ENCODE results near the gene PAH. TPM values are rescaled to one million over a fixed set of nuclear protein-coding genes. Genes with fewer than 3 reads are reported as not detected.
A peak's percentile ranks its signal among the peaks of the same experiment; 100 is the strongest.

Gene PAH
- total RNA-seq, 4 donors from 2014 or later = 0.58 to 1.2 (median 0.63) TPM; not detected in 1

DNA sequence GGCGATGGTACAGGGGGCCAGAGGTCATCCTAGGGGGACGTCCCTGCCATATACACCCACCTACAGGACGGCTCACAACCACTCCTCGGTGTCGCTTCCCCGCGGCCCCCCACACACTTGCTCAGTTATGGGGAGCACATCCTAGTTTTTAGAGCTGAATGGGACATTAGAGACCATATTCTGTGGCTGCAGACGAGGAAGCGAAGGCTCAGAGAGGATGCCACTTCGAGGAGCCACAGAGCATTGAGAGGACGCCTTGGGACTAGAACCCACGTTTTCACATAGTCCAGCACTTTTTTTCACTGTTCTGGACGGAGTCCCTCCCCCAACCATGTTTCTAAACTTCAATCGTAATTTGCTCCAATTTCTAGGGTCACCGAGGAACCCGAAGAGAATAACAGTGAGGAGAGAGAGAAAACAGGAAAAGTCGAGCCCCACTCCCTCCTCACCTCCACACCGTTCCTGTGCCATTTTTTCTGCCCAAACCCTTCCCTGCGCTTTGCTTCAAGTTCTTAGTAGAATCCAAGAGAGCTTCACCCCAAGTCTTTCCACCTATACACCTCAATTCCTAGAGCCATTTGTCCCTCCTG lies 39.8 kb upstream of the PAH start:
- TF ChIP-seq, protein P1, sequence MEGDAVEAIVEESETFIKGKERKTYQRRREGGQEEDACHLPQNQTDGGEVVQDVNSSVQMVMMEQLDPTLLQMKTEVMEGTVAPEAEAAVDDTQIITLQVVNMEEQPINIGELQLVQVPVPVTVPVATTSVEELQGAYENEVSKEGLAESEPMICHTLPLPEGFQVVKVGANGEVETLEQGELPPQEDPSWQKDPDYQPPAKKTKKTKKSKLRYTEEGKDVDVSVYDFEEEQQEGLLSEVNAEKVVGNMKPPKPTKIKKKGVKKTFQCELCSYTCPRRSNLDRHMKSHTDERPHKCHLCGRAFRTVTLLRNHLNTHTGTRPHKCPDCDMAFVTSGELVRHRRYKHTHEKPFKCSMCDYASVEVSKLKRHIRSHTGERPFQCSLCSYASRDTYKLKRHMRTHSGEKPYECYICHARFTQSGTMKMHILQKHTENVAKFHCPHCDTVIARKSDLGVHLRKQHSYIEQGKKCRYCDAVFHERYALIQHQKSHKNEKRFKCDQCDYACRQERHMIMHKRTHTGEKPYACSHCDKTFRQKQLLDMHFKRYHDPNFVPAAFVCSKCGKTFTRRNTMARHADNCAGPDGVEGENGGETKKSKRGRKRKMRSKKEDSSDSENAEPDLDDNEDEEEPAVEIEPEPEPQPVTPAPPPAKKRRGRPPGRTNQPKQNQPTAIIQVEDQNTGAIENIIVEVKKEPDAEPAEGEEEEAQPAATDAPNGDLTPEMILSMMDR (IDR thresholded peaks at IDR 0.05) = no peak
- DNase-seq = no peak

DNA sequence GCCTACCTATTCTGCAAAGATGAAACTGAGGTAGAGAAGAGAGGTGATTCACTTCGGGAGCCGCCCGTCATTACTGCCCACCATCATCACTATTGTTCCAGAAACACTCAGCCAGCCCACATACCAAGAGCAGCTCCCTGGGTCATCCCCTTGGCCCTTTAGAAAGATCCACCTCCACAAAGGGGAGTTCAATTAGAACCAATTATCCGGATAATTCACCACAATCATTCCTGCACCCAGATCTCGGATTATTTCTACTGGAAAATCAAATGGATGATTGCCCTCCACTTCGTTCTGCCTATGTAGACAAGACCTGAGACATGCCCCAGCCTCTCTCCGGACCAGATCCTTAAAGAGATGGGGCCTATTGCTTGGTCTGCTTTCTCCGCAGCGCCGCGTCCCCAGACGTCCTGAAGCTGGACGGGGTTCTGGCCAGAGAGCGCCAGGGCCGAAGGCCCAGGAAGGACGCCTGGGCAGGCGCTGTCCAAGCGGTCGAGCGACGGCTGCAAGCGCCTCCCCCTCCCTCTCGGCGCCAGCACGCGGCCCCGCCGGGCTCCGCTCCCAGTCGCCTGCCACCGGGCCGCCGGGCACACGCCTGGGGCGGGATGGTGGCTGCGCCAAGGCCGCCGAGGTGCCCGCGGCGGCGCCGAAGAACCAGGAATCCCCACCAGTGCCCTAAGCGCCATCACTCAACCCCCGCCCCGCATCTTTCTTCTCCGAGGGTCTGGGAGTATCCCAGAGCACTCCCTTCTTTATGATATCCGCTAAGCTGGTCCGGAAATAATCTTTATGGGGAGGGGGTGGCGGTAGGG lies 39.1 kb upstream of the PAH start:
- no peak for TF ChIP-seq POLR2A (IDR thresholded peaks at IDR 0.05)
- TF ChIP-seq, protein P1 (IDR thresholded peaks at IDR 0.05) = no peak
- peaks cover 13 to 26% of the 10 kb centered on the region in 2 donors for H3K4me1 ChIP-seq
- intact Hi-C loops (cut with DNase I) = loop anchor here (10.0 kb wide), 1 partner anchor 589 kb away; no protein-coding TSS in a partner anchor
- H3K4me3 ChIP-seq (replicated peaks in 1 of 3) = peak overlapping the region in 1 of 3 donors; percentile 12
- peak in 1 of 2 donors; percentile 24 for DNase-seq
- peaks cover 16% of the 10 kb centered on the region for H3K27me3 ChIP-seq
- H3K9me3 ChIP-seq = no peaks in the 10 kb centered on the region
- no peak overlapping the region for H3K27ac ChIP-seq
- H3K36me3 ChIP-seq = no peaks in the 10 kb centered on the region
- WGBS, 2 donors = 5 to 11% methylated on average over 12 to 15 of the region's 50 CpGs

More for the DNA sequence above, 39.8 kb upstream of the PAH start:
- WGBS, 2 donors = 3 to 5% methylated on average over 19 of the region's 19 CpGs
- intact Hi-C loops (cut with DNase I) = loop anchor here (10.0 kb wide), 1 partner anchor 588 kb away; no protein-coding TSS in a partner anchor
- H3K4me3 ChIP-seq (replicated peaks in 1 of 3) = peak overlapping the region in 1 of 3 donors; percentile 12
- no peaks in the 10 kb centered on the region for H3K9me3 ChIP-seq
- H3K27me3 ChIP-seq = peaks cover 17% of the 10 kb centered on the region
- no peaks in the 10 kb centered on the region for H3K36me3 ChIP-seq
- peaks cover 13 to 26% of the 10 kb centered on the region in 2 donors for H3K4me1 ChIP-seq
- H3K27ac ChIP-seq = no peak overlapping the region

DNA sequence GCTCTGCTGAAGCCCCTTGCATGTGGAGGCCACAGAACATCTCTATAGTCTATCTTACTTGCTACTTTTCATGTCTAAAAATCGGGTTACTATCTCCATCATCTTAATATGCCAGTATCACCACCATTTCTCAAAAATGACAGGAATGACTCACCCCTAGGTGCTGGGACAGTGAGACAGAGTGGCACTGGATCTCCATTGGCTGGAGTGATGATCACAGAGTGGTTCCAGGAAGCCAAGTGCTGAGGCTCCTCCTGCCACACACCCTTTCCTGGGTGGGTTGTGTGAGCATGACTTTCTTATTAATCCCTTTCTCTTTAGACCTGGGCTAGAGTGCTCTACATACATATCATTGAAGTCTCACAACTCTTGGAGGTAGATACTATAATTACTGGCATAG lies 37.1 kb upstream of the PAH start:
- peaks cover 13 to 26% of the 10 kb centered on the region in 2 donors for H3K4me1 ChIP-seq
- no peak for TF ChIP-seq POLR2A (IDR thresholded peaks at IDR 0.05)
- TF ChIP-seq, protein P1 (IDR thresholded peaks at IDR 0.05) = no peak
- intact Hi-C loops (cut with DNase I) = loop anchor here (10.0 kb wide), 1 partner anchor 591 kb away; no protein-coding TSS in a partner anchor
- no peaks in the 10 kb centered on the region for H3K9me3 ChIP-seq
- no peaks in the 10 kb centered on the region for H3K36me3 ChIP-seq
- peaks cover 15% of the 10 kb centered on the region for H3K27me3 ChIP-seq
- DNase-seq = no peak
- 39 to 50% methylated on average over 1 of the region's 1 CpG for WGBS, 2 donors
- H3K27ac ChIP-seq = no peak overlapping the region
- H3K4me3 ChIP-seq (replicated peaks in 1 of 3) = no peak overlapping the region

DNA sequence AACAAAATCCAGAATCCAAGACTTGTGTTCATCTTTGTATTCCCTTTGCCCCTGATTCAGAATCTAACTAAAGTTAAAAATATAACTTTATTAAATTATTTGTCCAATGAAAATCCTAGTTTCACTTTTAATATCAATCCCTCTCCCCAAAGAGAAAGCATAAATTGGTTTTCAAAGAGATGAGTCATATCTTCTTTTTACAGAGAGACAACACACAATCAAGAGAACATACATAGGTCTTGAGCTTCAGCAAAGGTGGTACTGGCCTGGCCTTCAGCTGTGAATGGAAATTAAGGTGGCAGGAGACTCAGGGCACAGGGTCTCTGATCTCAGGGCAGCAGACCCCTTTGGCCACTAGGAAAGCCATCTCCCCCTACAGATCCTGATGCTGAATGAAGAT lies 36.2 kb upstream of the PAH start:
- Histone ChIP-seq H3K36me3 (no peaks in the 10 kb centered on the region), H3K4me1 (peaks cover 8 to 21% of the 10 kb centered on the region in 2 donors), H3K27me3 (peaks cover 15% of the 10 kb centered on the region), H3K9me3 (no peaks in the 10 kb centered on the region), H3K4me3 (replicated peaks in 1 of 3) (no peak overlapping the region), H3K27ac (no peak overlapping the region)
- TF ChIP-seq, protein P1 (IDR thresholded peaks at IDR 0.05) = no peak
- no peak for TF ChIP-seq POLR2A (IDR thresholded peaks at IDR 0.05)
- DNase-seq = no peak
- intact Hi-C loops (cut with DNase I) = loop anchor here (10.0 kb wide), 1 partner anchor 592 kb away; no protein-coding TSS in a partner anchor

DNA sequence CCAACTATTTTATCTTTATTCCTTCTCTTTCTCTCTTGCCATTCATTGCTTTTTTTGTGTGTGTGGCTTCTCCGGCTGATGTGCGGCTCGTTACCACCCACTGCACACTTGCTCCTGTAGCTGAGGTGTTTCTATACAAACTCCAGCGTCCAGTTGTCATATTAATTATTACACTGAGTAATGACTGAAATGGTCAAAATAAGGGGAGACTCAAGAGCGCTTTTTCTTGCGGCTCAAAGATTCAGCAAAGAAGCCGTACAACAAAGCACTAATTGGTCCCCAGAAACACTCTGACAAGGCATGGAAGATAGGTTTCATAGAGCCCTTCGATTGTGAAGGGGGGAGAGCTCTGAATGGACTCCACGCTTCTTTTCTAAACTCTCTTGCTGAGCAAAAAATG lies 34.8 kb upstream of the PAH start:
- WGBS, 2 donors = 31 to 33% methylated on average over 9 of the region's 9 CpGs
- Histone ChIP-seq H3K4me1 (peaks cover 4 to 9% of the 10 kb centered on the region in 2 donors), H3K27me3 (peaks cover 15% of the 10 kb centered on the region), H3K27ac (no peak overlapping the region), H3K36me3 (no peaks in the 10 kb centered on the region), H3K4me3 (replicated peaks in 1 of 3) (no peak overlapping the region), H3K9me3 (no peaks in the 10 kb centered on the region)
- no peak for DNase-seq
- intact Hi-C loops (cut with DNase I) = loop anchor here (10.0 kb wide), 1 partner anchor 593 kb away; no protein-coding TSS in a partner anchor
- no peak for TF ChIP-seq POLR2A (IDR thresholded peaks at IDR 0.05)
- TF ChIP-seq, protein P1 (IDR thresholded peaks at IDR 0.05) = no peak

Data from thyroid gland (tissue), 4 donors.